Stomach (tissue), 9 donors: ENCODE measurements around the gene PLSCR3. TPM values are rescaled to one million over a fixed set of nuclear protein-coding genes. Genes with fewer than 3 reads are reported as not detected.

Experiments used
- DNase-seq, 2 donors: peaks; one replicate each; pipeline versions ENCODE4 v3.0.0 to v3.0.0-alpha.2; 2013 to 2019
- H3K27ac ChIP-seq, 5 donors: fragments of 200-600 bp in 4 of 5; sonication (generic) in 4 of 5; one replicate each; pipeline ENCODE4 v1.5.1; 2013 to 2019; ENCODE audit warnings: mild to moderate bottlenecking in 1 of 5, moderate library complexity in 1 of 5
- H3K27me3 ChIP-seq, 3 donors: fragments of 200-600 bp; sonication (generic); one replicate each; pipeline ENCODE4 v1.5.1; 2017 to 2019; ENCODE audit warnings: mixed run types in 1 of 3
- H3K36me3 ChIP-seq, 4 donors: fragments of 200-600 bp; sonication (generic); 1 replicate in 3 of 4; 2 replicates in 1 of 4; pipeline ENCODE4 v1.5.1; 2016 to 2019
- H3K4me1 ChIP-seq, 4 donors: fragments of 200-600 bp; sonication (generic); one replicate each; pipeline ENCODE4 v1.5.1; 2016 to 2019
- H3K4me3 ChIP-seq, 4 donors: fragments of 200-600 bp; sonication (generic) in 3 of 4; one replicate each; pipeline ENCODE4 v1.5.1; 2016 to 2019; ENCODE audit warnings: mild to moderate bottlenecking in 1 of 4
- H3K9me3 ChIP-seq, 4 donors: fragments of 200-600 bp; sonication (generic); one replicate each; pipeline ENCODE4 v1.5.1; 2016 to 2019
- CTCF ChIP-seq, 7 experiments: fragments of 450-650 bp in 4 of 7; fragments of 200-600 bp in 3 of 7; sonication (generic) in 3 of 7; IDR thresholded peaks; one replicate each; pipeline ENCODE4 v1.5.1; 2016 to 2019; ENCODE audit warnings: antibody characterized with exemption in 7 of 7, control low read depth in 2 of 7, mild to moderate bottlenecking in 1 of 7
- EP300 ChIP-seq: sonication (generic); formaldehyde crosslinking; IDR thresholded peaks from one replicate; pipeline ENCODE4 v1.6.1; 2017; ENCODE audit warnings: antibody characterized with exemption
- POLR2A ChIP-seq, 4 donors: fragments of 450-650 bp; IDR thresholded peaks; one replicate each; pipeline ENCODE4 v1.6.1; 2016; ENCODE audit warnings: antibody characterized with exemption in 4 of 4, control low read depth in 2 of 4, mild to moderate bottlenecking in 1 of 4, moderate library complexity in 1 of 4
- POLR2AphosphoS5 ChIP-seq, 3 donors: sonication (generic); formaldehyde crosslinking; IDR thresholded peaks; one replicate each; pipeline ENCODE4 v1.6.1; 2016; ENCODE audit warnings: antibody characterized with exemption in 3 of 3
- WGBS, 5 donors: extraction: QIAGEN DNeasy Blood & Tissue Kit in 3 of 5; methylation state at CpG; one replicate each; pipeline versions ENCODE4 v1.1.5 to v1.1.7; 2013 to 2018; 5-methylcytosine and 5-hydroxymethylcytosine counted together
- intact Hi-C: fragments of 100-400 bp; cut with DNase I; formaldehyde crosslinking; loops from one replicate; pipeline ENCODE4 v1.15.1; 2023; ENCODE audit warnings: low total_unique reads
- polyA plus RNA-seq, 3 donors: library from polyadenylated mRNA; stranded (reverse); fragments of 200-250 nt; gene quantifications; one replicate each; pipeline ENCODE4 v1.2.3, GENCODE V29; 2013
- total RNA-seq, 5 donors: library from RNA; depleted of rRNA; stranded (reverse); fragments of >200 nt; gene quantifications; one replicate each; pipeline versions ENCODE4 v1.1.0 to v1.2.3, GENCODE V29; 2014 to 2016
- donor health status: healthy with polysubstance abuse.
- donor health status: Bipolar disorder and iron deficiency.
- donor health status: healthy.

The PLSCR3 gene
- total and polyA plus RNA-seq, 8 donors: 7.9 to 101 (median 24.4) TPM; not detected in 1

DNA sequence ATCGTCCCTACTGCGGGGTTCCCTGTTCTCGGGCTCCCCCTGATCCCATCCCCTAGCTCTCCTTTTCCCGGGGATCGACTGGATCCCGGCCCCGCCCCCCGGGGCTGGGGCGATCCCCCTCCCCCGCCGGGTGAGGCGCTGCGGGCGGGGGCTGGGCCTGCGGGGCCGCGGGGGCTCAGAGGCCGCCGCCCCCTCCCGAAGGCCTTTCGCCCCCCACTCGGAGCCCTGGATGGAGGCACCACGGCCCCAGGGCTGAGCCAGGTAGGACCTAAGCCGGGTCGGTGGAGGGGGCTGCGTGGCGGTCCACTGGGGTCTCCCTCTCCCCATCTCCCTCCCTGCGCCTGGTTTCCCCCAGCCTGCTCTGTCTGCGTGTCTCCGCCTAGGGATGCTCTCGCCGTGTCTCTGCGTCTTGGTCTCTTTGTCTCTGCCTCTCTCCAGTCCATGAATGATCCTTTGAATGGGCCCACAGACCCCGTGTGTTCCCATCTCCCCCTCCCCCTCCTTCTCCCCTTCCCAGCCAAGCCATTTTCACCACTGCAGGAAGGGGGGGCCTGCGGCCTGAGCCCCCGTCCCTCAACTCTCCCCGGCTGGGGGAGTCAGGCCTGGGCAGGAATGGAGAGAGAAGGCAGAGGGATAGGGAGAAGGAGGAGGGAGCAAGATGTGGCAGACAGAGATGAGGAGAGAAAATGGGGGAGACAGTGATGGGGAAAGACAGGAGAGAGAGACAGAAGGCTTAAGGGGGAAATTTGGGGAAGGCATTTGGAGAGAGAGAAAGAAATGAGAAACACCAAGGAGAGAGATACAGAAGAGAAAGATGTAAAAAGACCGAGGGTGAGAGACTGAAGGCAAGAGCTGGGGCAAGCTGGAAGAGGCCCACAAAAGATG, 11.3 kb upstream of the PLSCR3 start:
- intact Hi-C loops: no loop called here
- H3K9me3 ChIP-seq: no peaks in the 10 kb centered on the region
- 10 to 18% (median 12%) methylated on average over 25 to 38 of the region's 38 CpGs for WGBS, 5 donors
- DNase-seq: peak in 1 of 2 donors; percentile 60
- H3K27ac ChIP-seq: peak overlapping the region; percentile 47 to 94 (median 93)
- H3K36me3 ChIP-seq: peaks cover 0 to 23% (median 18%) of the 10 kb centered on the region in 4 donors
- H3K4me1 ChIP-seq: peaks cover 30 to 42% (median 36%) of the 10 kb centered on the region in 4 donors
- peak overlapping the region; percentile 71 to 80 (median 74) for H3K4me3 ChIP-seq
- peaks cover 0 to 13% (median 0%) of the 10 kb centered on the region in 3 donors for H3K27me3 ChIP-seq
- no peak for TF ChIP-seq POLR2A (IDR thresholded peaks at IDR 0.05)
- TF ChIP-seq EP300: no peak
- no peak for TF ChIP-seq CTCF (IDR thresholded peaks at IDR 0.05)
- no peak for TF ChIP-seq POLR2AphosphoS5 (IDR thresholded peaks at IDR 0.05)

- Histone ChIP-seq H3K27me3 (peaks cover 0 to 13% (median 0%) of the 10 kb centered on the region in 3 donors), H3K9me3 (no peaks in the 10 kb centered on the region), H3K27ac (peak overlapping the region; percentile 63 to 94 (median 93)), H3K4me3 (peak overlapping the region; percentile 71 to 80 (median 74)), H3K4me1 (peaks cover 30 to 42% (median 36%) of the 10 kb centered on the region in 4 donors), H3K36me3 (peaks cover 0 to 16% (median 14%) of the 10 kb centered on the region in 4 donors)
- TF ChIP-seq EP300 (no peak), POLR2AphosphoS5 (IDR thresholded peaks at IDR 0.05) (no peak), CTCF (IDR thresholded peaks at IDR 0.05) (no peak), POLR2A (IDR thresholded peaks at IDR 0.05) (no peak)
- intact Hi-C loops: no loop called here
- peak in 1 of 2 donors; percentile 60 for DNase-seq
- 0 to 2% (median 1%) methylated on average over 17 to 64 of the region's 65 CpGs for WGBS, 5 donors
Observed at GRCh38 chr17:7404737-7405349, 10.5 kb upstream of the PLSCR3 start.

DNA sequence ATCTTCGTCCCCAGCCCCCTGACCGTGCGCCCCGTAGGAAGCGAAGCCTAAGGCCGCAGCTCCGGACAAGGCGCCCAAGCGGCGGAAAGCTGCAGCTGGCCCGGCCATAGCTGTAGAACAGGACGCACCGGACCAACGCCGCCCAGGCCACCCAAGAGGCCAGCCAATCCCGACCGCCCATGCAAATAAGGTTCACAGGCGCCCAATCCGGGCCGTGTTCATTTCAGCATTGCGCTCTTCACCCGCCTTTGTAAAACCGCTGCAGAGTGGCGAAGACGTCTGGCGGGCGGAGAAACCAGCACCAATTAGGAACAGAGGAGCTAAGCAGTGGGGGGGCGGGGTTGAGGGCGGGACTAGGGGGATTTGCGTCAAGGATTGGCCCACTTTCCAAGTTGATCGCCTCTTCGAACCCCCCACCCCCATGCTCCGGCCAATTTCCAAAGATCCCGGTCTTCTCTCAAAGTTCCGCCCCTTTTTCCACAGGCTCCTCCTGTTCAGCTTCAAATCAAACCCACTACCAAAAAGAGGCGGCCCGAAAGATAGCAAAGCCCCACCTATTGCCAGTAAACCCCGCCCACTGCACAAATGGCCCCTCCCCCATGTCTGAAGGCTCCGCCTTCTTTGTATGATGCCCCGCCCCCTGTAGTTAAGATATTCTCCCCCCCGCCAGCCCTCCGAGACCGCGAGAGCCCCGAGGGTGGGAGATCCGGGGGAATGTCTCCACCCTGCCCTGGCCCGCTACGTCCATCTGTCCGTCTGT, 9.8 kb upstream of the PLSCR3 start, which contains the start of gene TMEM256:
Gene TMEM256 (minus strand): TSS at position 121 of the 760 bp plus-strand sequence. CDS start 13 bp downstream, at position 108.
- TF ChIP-seq POLR2AphosphoS5 (IDR thresholded peaks at IDR 0.05): peak; percentile 94 to 98 (median 96)
- peak in 2 of 4 donors; percentile 83 to 91 for TF ChIP-seq POLR2A (IDR thresholded peaks at IDR 0.05)
- no peak for TF ChIP-seq CTCF (IDR thresholded peaks at IDR 0.05)

DNA sequence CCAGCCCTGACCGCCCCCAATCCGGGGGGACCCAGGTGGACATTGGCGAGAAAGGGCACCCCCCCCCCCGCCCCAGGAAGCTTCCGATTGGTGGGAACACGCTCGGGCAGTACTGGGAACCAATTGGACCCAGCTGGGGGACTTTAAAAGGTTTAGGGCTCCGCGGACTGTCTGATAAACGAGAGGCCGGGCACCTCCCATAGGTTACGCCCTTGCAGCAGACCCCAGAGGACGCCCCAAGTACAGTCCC, 9.3 kb upstream of the PLSCR3 start:
- Histone ChIP-seq H3K9me3 (no peaks in the 10 kb centered on the region), H3K27ac (peak overlapping the region; percentile 90 to 94 (median 93)), H3K4me3 (peak overlapping the region; percentile 71 to 80 (median 74)), H3K36me3 (peaks cover 0 to 4% (median 3%) of the 10 kb centered on the region in 4 donors), H3K27me3 (peaks cover 0 to 13% (median 0%) of the 10 kb centered on the region in 3 donors), H3K4me1 (peaks cover 30 to 42% (median 36%) of the 10 kb centered on the region in 4 donors)
- DNase-seq: no peak
- WGBS, 5 donors: 0% methylated on average over 7 to 13 of the region's 13 CpGs
- no peak for TF ChIP-seq POLR2A (IDR thresholded peaks at IDR 0.05)
- no peak for TF ChIP-seq EP300
- no peak for TF ChIP-seq POLR2AphosphoS5 (IDR thresholded peaks at IDR 0.05)
- intact Hi-C loops: no loop called here

More for the DNA sequence above, 9.8 kb upstream of the PLSCR3 start, which contains the start of gene TMEM256:
- intact Hi-C loops: no loop called here
- Histone ChIP-seq H3K36me3 (peaks cover 0 to 9% (median 7%) of the 10 kb centered on the region in 4 donors), H3K4me3 (peak within 1 kb of the TSS; percentile 71 to 80 (median 74)), H3K9me3 (no peaks in the 10 kb centered on the region), H3K4me1 (peaks cover 30 to 42% (median 36%) of the 10 kb centered on the region in 4 donors), H3K27ac (peak within 1 kb of the TSS; percentile 90 to 94 (median 93)), H3K27me3 (peaks cover 0 to 13% (median 0%) of the 10 kb centered on the region in 3 donors)
- WGBS, 5 donors: 0 to 1% (median 1%) methylated on average over 42 to 49 of the region's 49 CpGs
- DNase-seq: peak; percentile 99 to 100
